K562 (cell line): ENCODE data around the gene FHL5. TPM values are rescaled to one million over a fixed set of nuclear protein-coding genes. Genes with fewer than 3 reads are reported as not detected.
A peak's percentile ranks its signal among the peaks of the same experiment; 100 is the strongest.

ENCODE experiments used
- ATF4 ChIP-seq: fragments of 450-650 bp; formaldehyde crosslinking; IDR thresholded peaks from 2 replicates; pipeline ENCODE4 v1.4.0; 2022; ENCODE audit warnings: mild to moderate bottlenecking, moderate library complexity
- BACH1 ChIP-seq: fragments of 200-800 bp; sonication (Bioruptor generic); IDR thresholded peaks from 2 replicates; pipeline ENCODE4 v1.6.1; 2016; ENCODE audit warnings: missing genetic modification characterization, missing compliant biosample characterization
- ETV1 ChIP-seq: fragments of 450-650 bp; conservative IDR thresholded peaks from 2 replicates; pipeline ENCODE4 v1.6.1; 2016; ENCODE audit warnings: missing genetic modification characterization, control low read depth, low read depth, missing compliant biosample characterization
- ID3 ChIP-seq, 2 experiments: fragments of 250-450 bp in 1 of 2; fragments of 450-650 bp in 1 of 2; sonication (Bioruptor Pico) in 1 of 2; IDR thresholded peaks; 2 replicates each; pipeline versions ENCODE4 v1.6.1 to v1.8.0; 2016 to 2021; ENCODE audit warnings: mild to moderate bottlenecking in 2 of 2, moderate library complexity in 2 of 2, missing compliant biosample characterization in 1 of 2, missing genetic modification characterization in 1 of 2
- KLF13 ChIP-seq: fragments of 450-650 bp; IDR thresholded peaks from 2 replicates; pipeline ENCODE4 v1.6.1; 2016; ENCODE audit warnings: missing genetic modification characterization, low read depth, mild to moderate bottlenecking, missing compliant biosample characterization, moderate library complexity, borderline replicate concordance
- LCOR ChIP-seq: sonication (generic); formaldehyde crosslinking; IDR thresholded peaks from 2 replicates; pipeline ENCODE4 v1.8.0; 2022; ENCODE audit warnings: mild to moderate bottlenecking, missing genetic modification reagents
- NR2C1 ChIP-seq, 2 experiments: fragments of 450-650 bp; IDR thresholded peaks; 2 replicates each; pipeline ENCODE4 v1.6.1; 2017; ENCODE audit warnings: mild to moderate bottlenecking in 2 of 2, antibody characterized with exemption in 1 of 2, inconsistent platforms in 1 of 2, missing compliant biosample characterization in 1 of 2, missing genetic modification characterization in 1 of 2
- NR2F6 ChIP-seq: fragments of 450-650 bp; formaldehyde crosslinking; IDR thresholded peaks from 2 replicates; pipeline ENCODE4 v1.4.0; 2020; ENCODE audit warnings: mild to moderate bottlenecking
- RAD21 ChIP-seq, 2 experiments: fragments of 250-450 bp in 1 of 2; fragments of 450-650 bp in 1 of 2; sonication (Bioruptor Pico) in 1 of 2; formaldehyde crosslinking in 1 of 2; IDR thresholded peaks in 1 of 2; conservative IDR thresholded peaks in 1 of 2; 2 replicates each; pipeline versions ENCODE4 v1.4.0 to v1.8.0; 2020 to 2022; ENCODE audit warnings: mild to moderate bottlenecking in 2 of 2, moderate library complexity in 1 of 2
- RBM15 ChIP-seq: fragments of 200-400 bp; formaldehyde crosslinking; IDR thresholded peaks from 2 replicates; pipeline ENCODE4 v1.6.1; 2018; ENCODE audit warnings: mild to moderate bottlenecking, low read length, moderate library complexity; ENCODE audit not compliant: insufficient read depth
- RFX7 ChIP-seq: fragments of 250-450 bp; sonication (Bioruptor Pico); IDR thresholded peaks from 2 replicates; pipeline ENCODE4 v1.5.1; 2021; ENCODE audit warnings: mild to moderate bottlenecking
- SMAD3 ChIP-seq: fragments of 450-650 bp; formaldehyde crosslinking; conservative IDR thresholded peaks from 2 replicates; pipeline ENCODE4 v1.4.0; 2020; ENCODE audit warnings: mild to moderate bottlenecking
- ZNF592 ChIP-seq: fragments of 450-650 bp; IDR thresholded peaks from 2 replicates; pipeline ENCODE4 v1.6.1; 2017; ENCODE audit warnings: antibody characterized with exemption, mild to moderate bottlenecking
- ZNF639 ChIP-seq, 2 experiments: fragments of 200-800 bp in 1 of 2; sonication (Bioruptor generic) in 1 of 2; sonication (generic) in 1 of 2; formaldehyde crosslinking in 1 of 2; IDR thresholded peaks in 1 of 2; conservative IDR thresholded peaks in 1 of 2; 2 replicates each; pipeline versions ENCODE4 v1.5.0 to v1.6.1; 2016 to 2020; ENCODE audit warnings: missing compliant biosample characterization in 1 of 2, missing genetic modification characterization in 1 of 2, missing genetic modification reagents in 1 of 2
- polyA plus RNA-seq, 8 experiments: library from polyadenylated mRNA; depleted of rRNA in 4 of 8; stranded (reverse) in 5 of 8; unstranded in 3 of 8; fragments of >200 nt; fragmentation: Nextera tagmentation in 2 of 8; fragmentation: Illumina TruSeq in 1 of 8; extraction: Ambion mirVana in 2 of 8; extraction: Trizol in 1 of 8; gene quantifications; 2 replicates each; pipeline versions ENCODE4 v1.2.1 to v1.2.3, GENCODE V29; 2011 to 2014; ENCODE audit warnings: inconsistent platforms in 1 of 8, missing spikeins in 1 of 8
- total RNA-seq, 7 experiments: library from RNA; depleted of rRNA in 6 of 7; stranded (reverse); fragments of >200 nt in 6 of 7; fragmentation: Illumina TruSeq in 2 of 7; extraction: Trizol in 2 of 7; gene quantifications; 2 replicates each; pipeline versions ENCODE4 v1.2.1 to v1.2.3, GENCODE V29; 2011 to 2021; ENCODE audit warnings: low replicate concordance in 1 of 7
- TF ChIP-seq, protein P1 (sequence below), 2 experiments: fragments of 450-650 bp in 1 of 2; sonication (generic) in 1 of 2; formaldehyde crosslinking in 1 of 2; IDR thresholded peaks in 1 of 2; conservative IDR thresholded peaks in 1 of 2; 2 replicates each; pipeline versions ENCODE4 v1.6.1 to v1.8.1; 2016 to 2023; ENCODE audit warnings: mild to moderate bottlenecking in 2 of 2, moderate library complexity in 2 of 2, inconsistent platforms in 1 of 2, missing genetic modification reagents in 1 of 2

FHL5 gene
- total and polyA plus RNA-seq, 9 of the 15 experiments (the other 6 are each of a cell fraction or from before 2014, with no cell fraction given) = not detected

DNA sequence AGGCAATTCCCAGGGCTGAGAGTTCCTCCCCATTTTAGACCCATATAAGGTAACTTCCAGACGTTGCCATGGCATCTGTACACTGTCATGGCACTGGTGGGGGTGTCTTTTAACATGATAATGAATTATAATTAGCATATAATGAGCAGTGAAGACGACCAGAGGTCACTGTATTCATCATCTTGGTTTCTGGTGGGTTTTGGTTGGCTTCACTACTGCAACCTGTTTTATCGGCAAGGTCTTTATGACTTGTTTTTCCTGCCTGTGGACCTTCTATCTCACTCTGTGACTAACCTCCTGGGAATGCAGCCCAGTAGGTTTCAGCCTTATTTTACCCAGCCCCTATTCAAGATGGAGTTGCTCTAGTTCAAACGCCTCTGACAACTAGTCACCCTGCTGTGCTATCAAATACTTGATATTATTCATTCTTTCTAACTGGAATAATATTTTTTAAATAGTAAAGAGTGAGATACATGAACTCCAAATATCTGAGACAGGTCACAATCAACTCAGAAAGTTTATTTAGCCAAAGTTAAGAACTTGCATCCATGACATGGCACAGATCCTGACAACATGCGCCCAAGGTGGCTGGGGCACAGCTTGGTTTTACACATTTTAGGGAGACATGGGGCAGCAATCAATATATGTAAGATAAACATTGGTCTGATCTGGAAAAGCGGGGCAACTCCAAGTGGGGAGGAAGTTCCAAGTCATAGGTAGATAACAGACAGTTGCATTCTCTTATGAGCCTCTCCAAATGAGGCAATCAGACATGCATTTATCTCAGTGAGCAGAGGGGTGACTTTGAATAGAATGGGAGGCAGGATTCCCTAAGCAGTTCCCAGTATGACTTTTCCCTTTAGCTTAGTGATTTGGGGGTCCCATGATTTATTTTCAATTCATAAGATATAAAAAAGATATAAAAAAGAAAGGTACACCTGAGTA lies 42.5 kb upstream of the FHL5 start (continued):
- TF ChIP-seq ZNF592 (peak; percentile 97), RFX7 (no peak), ETV1 (tag) (peak; percentile 48), LCOR (CRISPR knock-in tag) (no peak), RBM15 (no peak), KLF13 (tag) (0 out of 2 replicates have a peak, but pooled peaks have one; percentile 48), RAD21 (CRISPR knock-in tag; conservative IDR thresholded peaks at IDR 0.05 in 1 of 2, IDR thresholded peaks at IDR 0.05 in 1 of 2) (no peak), BACH1 (tag) (peak; percentile 60; the same call in 1 of the 2 replicates), ATF4 (peak; percentile 70), SMAD3 (CRISPR knock-in tag) (0 out of 2 replicates have a peak, but pooled peaks have one; percentile 57), ZNF639 (CRISPR knock-in tag; conservative IDR thresholded peaks at IDR 0.05 in 1 of 2, IDR thresholded peaks at IDR 0.05 in 1 of 2) (peak in 1 of 2 experiments; percentile 87; a peak in 1 of 4 replicates), NR2C1 (IDR thresholded peaks at IDR 0.05) (no peak), NR2C1 (tag; IDR thresholded peaks at IDR 0.05) (peak; percentile 85), NR2F6 (CRISPR knock-in tag) (no peak), ID3 (CRISPR knock-in tag; IDR thresholded peaks at IDR 0.05) (no peak), ID3 (tag; IDR thresholded peaks at IDR 0.05) (peak; percentile 84)
- TF ChIP-seq, protein P1, sequence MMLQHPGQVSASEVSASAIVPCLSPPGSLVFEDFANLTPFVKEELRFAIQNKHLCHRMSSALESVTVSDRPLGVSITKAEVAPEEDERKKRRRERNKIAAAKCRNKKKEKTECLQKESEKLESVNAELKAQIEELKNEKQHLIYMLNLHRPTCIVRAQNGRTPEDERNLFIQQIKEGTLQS (IDR thresholded peaks at IDR 0.05) = 0 out of 2 replicates have a peak, but pooled peaks have one; percentile 12
- TF ChIP-seq, protein P1 (CRISPR knock-in tag; conservative IDR thresholded peaks at IDR 0.05) = no peak
